ENCODE measurements around the gene SSH2. TPM values are rescaled to one million over a fixed set of nuclear protein-coding genes. Genes with fewer than 3 reads are reported as not detected.

Gene SSH2
- total and polyA plus RNA-seq, 9 of the 15 experiments (the other 6 are each of a cell fraction or from before 2014, with no cell fraction given), result 3.9 to 16.1 (median 10.2) TPM

GRCh38 chr17:29874931-29875596 lies 55.0 kb downstream of the SSH2 start (continued):
- TF ChIP-seq ZNF609 (CRISPR knock-in tag; IDR thresholded peaks at IDR 0.05; ENCODE audit: borderline replicate concordance) (no peak), CBFA2T2 (conservative IDR thresholded peaks at IDR 0.05) (peak; percentile 74), FOXP4 (CRISPR knock-in tag; IDR thresholded peaks at IDR 0.05; ENCODE audit: borderline replicate concordance) (no peak), ZBTB33 (CRISPR knock-in tag; IDR thresholded peaks at IDR 0.05) (no peak), ZNF584 (CRISPR knock-in tag; IDR thresholded peaks at IDR 0.05; ENCODE audit: low read depth) (no peak), TAL1 (IDR thresholded peaks at IDR 0.05) (peak; percentile 65), CHD2 (IDR thresholded peaks at IDR 0.05; ENCODE audit: low read depth, low read length) (no peak), ZNF431 (CRISPR knock-in tag; IDR thresholded peaks at IDR 0.05) (no peak), HDAC2 (IDR thresholded peaks at IDR 0.05) (peak; percentile 32; the same call in 1 of the 2 replicates), PHB2 (IDR thresholded peaks at IDR 0.05; ENCODE audit: low read depth) (no peak), CBX3 (IDR thresholded peaks at IDR 0.05; ENCODE audit: borderline replicate concordance in 1 of 2, low read length in 2 of 2) (no peak), HMG20B (CRISPR knock-in tag; IDR thresholded peaks at IDR 0.05) (no peak), CUX1 (CRISPR knock-in tag; IDR thresholded peaks at IDR 0.05) (no peak), ZNF384 (IDR thresholded peaks at IDR 0.05; ENCODE audit: low read depth, low read length) (no peak)
